ENCODE data around the gene PPP1R26. TPM values are rescaled to one million over a fixed set of nuclear protein-coding genes. Genes with fewer than 3 reads are reported as not detected.

Gene PPP1R26
- total and polyA plus RNA-seq, 2 experiments from 2014 or later = 15.0 to 15.6 TPM

- DNase-seq (ENCODE audit: low spot score) = no peak
- 95% methylated on average over 9 of the region's 9 CpGs for WGBS (ENCODE audit: low lambda C conversion rate, missing lambda C conversion rate)
- Histone ChIP-seq H3K4me1 (ENCODE audit: insufficient read depth) (no peaks in the 10 kb centered on the region), H3K27me3 (no peaks in the 10 kb centered on the region), H3K36me3 (replicated peaks; ENCODE audit: insufficient read depth, low read depth) (no peaks in the 10 kb centered on the region), H3K4me2 (no peak overlapping the region), H3K79me2 (no peaks in the 10 kb centered on the region), H3K4me3 (no peak overlapping the region), H2AFZ (no peak overlapping the region), H3K27ac (no peak overlapping the region), H4K20me1 (ENCODE audit: insufficient read depth, poor library complexity, severe bottlenecking) (no peaks in the 10 kb centered on the region), H3K9me3 (ENCODE audit: low read depth) (no peaks in the 10 kb centered on the region), H3K9me2 (replicated peaks; ENCODE audit: insufficient read depth) (no peaks in the 10 kb centered on the region)
- TF ChIP-seq CTCF (IDR thresholded peaks at IDR 0.05; ENCODE audit: poor library complexity) (no peak), EZH2phosphoT487 (IDR thresholded peaks at IDR 0.05; ENCODE audit: low read depth, severe bottlenecking, unreplicated experiment) (no peak), EZH2 (IDR thresholded peaks at IDR 0.05; ENCODE audit: borderline replicate concordance) (no peak)
Observed at GRCh38 chr9:135508211-135508820, 28.7 kb downstream of the PPP1R26 start.

DNA sequence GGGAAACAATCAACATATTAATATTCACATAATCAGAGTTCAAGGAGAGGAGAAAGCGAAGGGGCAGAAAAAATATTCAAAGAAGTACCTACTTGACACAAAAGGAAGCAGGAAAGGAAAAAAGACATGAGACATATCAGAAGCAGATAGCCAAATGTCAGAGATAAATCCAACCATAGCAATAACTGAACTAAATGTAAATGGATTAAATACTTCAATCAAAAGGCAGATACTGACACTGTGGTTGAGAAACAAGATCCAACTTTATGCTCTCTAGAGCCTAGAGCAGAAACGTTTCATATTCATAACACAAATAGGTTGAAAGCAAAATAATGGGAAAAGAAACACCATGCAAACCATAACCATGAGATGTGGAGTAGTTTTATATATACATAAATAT is 29.9 kb downstream of the PPP1R26 start:
- H3K27ac ChIP-seq = no peak overlapping the region
- H3K4me2 ChIP-seq = no peak overlapping the region
- no peaks in the 10 kb centered on the region for H3K9me2 ChIP-seq (replicated peaks; ENCODE audit: insufficient read depth)
- no peaks in the 10 kb centered on the region for H4K20me1 ChIP-seq (ENCODE audit: insufficient read depth, poor library complexity, severe bottlenecking)
- TF ChIP-seq EZH2 (IDR thresholded peaks at IDR 0.05; ENCODE audit: borderline replicate concordance) (no peak), EZH2phosphoT487 (IDR thresholded peaks at IDR 0.05; ENCODE audit: low read depth, severe bottlenecking, unreplicated experiment) (no peak), CTCF (IDR thresholded peaks at IDR 0.05; ENCODE audit: poor library complexity) (no peak)
- no peak overlapping the region for H2AFZ ChIP-seq
- H3K27me3 ChIP-seq = no peaks in the 10 kb centered on the region
- H3K9me3 ChIP-seq (ENCODE audit: low read depth) = no peaks in the 10 kb centered on the region
- 95% methylated on average over 2 of the region's 2 CpGs for WGBS (ENCODE audit: low lambda C conversion rate, missing lambda C conversion rate)
- no peaks in the 10 kb centered on the region for H3K36me3 ChIP-seq (replicated peaks; ENCODE audit: insufficient read depth, low read depth)
- no peak overlapping the region for H3K4me3 ChIP-seq
- H3K4me1 ChIP-seq (ENCODE audit: insufficient read depth) = no peaks in the 10 kb centered on the region
- DNase-seq (ENCODE audit: low spot score) = no peak
- no peaks in the 10 kb centered on the region for H3K79me2 ChIP-seq

DNA sequence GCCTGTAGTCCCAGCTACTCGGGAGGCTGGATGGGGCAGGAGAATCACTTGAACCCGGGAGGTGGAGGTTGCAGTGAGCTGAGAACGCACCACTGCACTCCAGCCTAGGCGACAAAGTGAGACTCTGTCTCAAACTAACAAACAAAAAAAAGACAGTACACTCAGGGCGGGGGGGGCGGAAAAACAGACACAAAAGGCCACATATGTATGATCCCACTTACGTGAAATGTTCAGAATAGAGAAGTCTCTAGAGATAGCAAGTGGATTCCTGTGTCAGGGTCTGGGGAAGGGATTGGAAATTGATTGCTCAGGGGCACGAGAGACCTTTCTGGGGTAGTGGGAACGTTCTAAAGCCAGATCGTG is 32.6 kb downstream of the PPP1R26 start:
- H3K4me3 ChIP-seq = no peak overlapping the region
- H3K4me1 ChIP-seq (ENCODE audit: insufficient read depth) = no peaks in the 10 kb centered on the region
- no peaks in the 10 kb centered on the region for H3K27me3 ChIP-seq
- H2AFZ ChIP-seq = no peak overlapping the region
- no peaks in the 10 kb centered on the region for H3K9me3 ChIP-seq (ENCODE audit: low read depth)
- no peaks in the 10 kb centered on the region for H3K79me2 ChIP-seq
- 88% methylated on average over 10 of the region's 10 CpGs for WGBS (ENCODE audit: low lambda C conversion rate, missing lambda C conversion rate)
- no peak overlapping the region for H3K27ac ChIP-seq
- TF ChIP-seq EZH2phosphoT487 (IDR thresholded peaks at IDR 0.05; ENCODE audit: low read depth, severe bottlenecking, unreplicated experiment) (no peak), EZH2 (IDR thresholded peaks at IDR 0.05; ENCODE audit: borderline replicate concordance) (no peak), CTCF (IDR thresholded peaks at IDR 0.05; ENCODE audit: poor library complexity) (no peak)
- no peaks in the 10 kb centered on the region for H4K20me1 ChIP-seq (ENCODE audit: insufficient read depth, poor library complexity, severe bottlenecking)
- H3K36me3 ChIP-seq (replicated peaks; ENCODE audit: insufficient read depth, low read depth) = no peaks in the 10 kb centered on the region
- no peak overlapping the region for H3K4me2 ChIP-seq
- no peaks in the 10 kb centered on the region for H3K9me2 ChIP-seq (replicated peaks; ENCODE audit: insufficient read depth)
- DNase-seq (ENCODE audit: low spot score) = no peak

All from hepatocyte (in vitro differentiated cells).